ENCODE results near the gene GOSR2.

- TF ChIP-seq CTCF (conservative IDR thresholded peaks at IDR 0.05 in 1 of 2, IDR thresholded peaks at IDR 0.05 in 1 of 2; ENCODE audit: low read depth in 1 of 2, low read length in 2 of 2) = no peak
- no peak for TF ChIP-seq EZH2 (IDR thresholded peaks at IDR 0.05; ENCODE audit: low read length, missing control alignments)
Measured at GRCh38 chr17:46894476-46895151, 28.3 kb upstream of the GOSR2 start.

Data from fibroblast of lung (primary cell).